Measurements from ENCODE around the gene PER2.
"Not testable (repeated sequence)": the region's sequence is repeated elsewhere in the genome, so short reads cannot be mapped to it uniquely, and the experiment has no call there.

The PER2 gene

DNA sequence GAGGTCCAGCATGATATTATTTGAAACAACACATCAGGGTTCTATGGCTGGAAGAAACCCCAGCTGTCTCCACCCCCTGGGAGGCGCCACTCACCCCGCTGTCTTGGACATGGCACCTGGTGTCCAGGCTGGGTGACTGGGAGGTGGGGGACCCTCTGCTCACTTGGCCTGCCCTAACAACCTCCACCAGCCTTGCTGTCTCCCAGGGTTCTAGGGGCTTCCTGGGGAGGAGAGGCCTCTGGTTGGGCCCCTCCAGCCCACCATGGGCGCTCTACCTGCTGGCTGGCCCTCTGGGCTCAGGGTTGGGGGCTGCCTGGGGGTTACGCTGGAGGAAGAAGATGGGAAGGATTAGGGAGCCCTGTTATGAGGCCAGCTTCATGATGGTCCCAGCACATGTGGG lies 16.3 kb downstream of the PER2 start:
- TF ChIP-seq, protein P1, sequence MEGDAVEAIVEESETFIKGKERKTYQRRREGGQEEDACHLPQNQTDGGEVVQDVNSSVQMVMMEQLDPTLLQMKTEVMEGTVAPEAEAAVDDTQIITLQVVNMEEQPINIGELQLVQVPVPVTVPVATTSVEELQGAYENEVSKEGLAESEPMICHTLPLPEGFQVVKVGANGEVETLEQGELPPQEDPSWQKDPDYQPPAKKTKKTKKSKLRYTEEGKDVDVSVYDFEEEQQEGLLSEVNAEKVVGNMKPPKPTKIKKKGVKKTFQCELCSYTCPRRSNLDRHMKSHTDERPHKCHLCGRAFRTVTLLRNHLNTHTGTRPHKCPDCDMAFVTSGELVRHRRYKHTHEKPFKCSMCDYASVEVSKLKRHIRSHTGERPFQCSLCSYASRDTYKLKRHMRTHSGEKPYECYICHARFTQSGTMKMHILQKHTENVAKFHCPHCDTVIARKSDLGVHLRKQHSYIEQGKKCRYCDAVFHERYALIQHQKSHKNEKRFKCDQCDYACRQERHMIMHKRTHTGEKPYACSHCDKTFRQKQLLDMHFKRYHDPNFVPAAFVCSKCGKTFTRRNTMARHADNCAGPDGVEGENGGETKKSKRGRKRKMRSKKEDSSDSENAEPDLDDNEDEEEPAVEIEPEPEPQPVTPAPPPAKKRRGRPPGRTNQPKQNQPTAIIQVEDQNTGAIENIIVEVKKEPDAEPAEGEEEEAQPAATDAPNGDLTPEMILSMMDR (IDR thresholded peaks at IDR 0.05; ENCODE audit: low read depth, low read length, missing control alignments) = no peak
- no peak overlapping the region for H3K4me3 ChIP-seq (ENCODE audit: low read depth, low read length)
- in situ Hi-C loops (cut with HindIII; ENCODE audit: low sequenced_read_pairs) = no loop called here
- no peak for DNase-seq (ENCODE audit: low read depth)

DNA sequence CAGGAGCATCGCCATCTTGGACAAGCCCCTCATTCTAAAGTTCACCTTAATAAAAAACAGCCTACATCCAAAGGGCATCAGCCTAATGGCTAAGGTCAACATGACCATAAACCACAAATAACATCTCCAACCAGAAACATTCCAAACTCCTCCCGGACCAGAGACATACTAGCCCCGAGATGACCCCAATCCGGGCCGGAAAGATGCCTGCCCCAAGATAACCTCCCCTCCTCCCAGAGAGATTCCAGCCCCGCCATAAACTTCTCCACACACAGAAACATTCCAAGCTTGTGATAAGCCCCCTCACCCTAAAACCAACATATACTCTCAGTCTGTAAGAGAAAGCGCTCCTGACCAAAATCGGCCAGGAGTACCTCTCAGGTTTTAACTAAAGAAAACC lies 16.7 kb downstream of the PER2 start:
- in situ Hi-C loops (cut with HindIII; ENCODE audit: low sequenced_read_pairs) = not testable (repeated sequence)

DNA sequence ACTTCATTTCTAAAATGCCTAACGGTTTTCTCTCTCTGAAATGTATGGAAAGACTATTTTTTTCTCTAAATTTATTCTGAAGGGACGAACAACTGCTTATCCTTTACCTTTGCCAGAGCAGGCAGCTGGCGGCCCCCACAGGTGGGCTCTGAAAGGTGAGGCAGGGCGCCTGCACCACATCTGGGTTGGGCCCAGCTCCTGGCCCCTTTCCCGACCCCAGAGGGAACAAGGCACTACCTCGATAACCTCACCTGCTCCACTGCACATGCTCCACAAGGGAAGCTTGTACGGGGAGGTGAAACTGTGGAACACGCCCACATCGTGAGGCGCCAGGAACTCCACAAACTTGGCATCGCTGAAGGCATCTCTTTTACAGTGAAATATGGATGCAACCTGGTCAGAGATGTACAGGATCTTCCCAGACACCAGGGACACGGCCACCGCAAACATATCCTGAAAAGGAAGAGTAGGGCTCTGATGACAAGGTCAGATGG lies 17.3 kb downstream of the PER2 start:
- DNase-seq (ENCODE audit: low read depth) = no peak
- no peak overlapping the region for H3K4me3 ChIP-seq (ENCODE audit: low read depth, low read length)
- in situ Hi-C loops (cut with HindIII; ENCODE audit: low sequenced_read_pairs) = no loop called here
- TF ChIP-seq, protein P1 (IDR thresholded peaks at IDR 0.05; ENCODE audit: low read depth, low read length, missing control alignments) = no peak

More for the DNA sequence above, 16.7 kb downstream of the PER2 start:
- DNase-seq (ENCODE audit: low read depth); H3K4me3 ChIP-seq (ENCODE audit: low read depth, low read length): not testable (repeated sequence)

DNA sequence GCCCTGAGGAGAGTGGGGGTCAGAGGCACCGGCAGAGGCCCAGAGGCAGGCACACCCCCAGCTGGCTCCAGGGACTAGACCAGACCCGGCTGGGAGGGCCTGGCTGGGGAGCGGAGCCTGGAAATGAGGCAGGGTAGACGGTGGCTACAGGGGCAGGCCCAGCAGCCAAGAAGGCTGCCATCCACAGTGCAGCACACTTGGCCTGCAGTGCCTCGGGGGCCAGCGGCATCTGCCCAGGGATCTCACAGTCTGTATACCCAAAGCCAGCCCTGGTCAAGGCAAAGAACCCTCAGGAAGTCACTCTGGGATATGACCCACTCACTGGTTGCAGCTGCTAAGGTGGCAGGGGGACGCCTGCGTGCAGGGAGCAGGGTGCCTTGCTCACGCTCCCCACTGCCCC lies 17.8 kb downstream of the PER2 start:
- no peak for DNase-seq (ENCODE audit: low read depth)
- in situ Hi-C loops (cut with HindIII; ENCODE audit: low sequenced_read_pairs) = no loop called here
- TF ChIP-seq, protein P1 (IDR thresholded peaks at IDR 0.05; ENCODE audit: low read depth, low read length, missing control alignments) = no peak
- H3K4me3 ChIP-seq (ENCODE audit: low read depth, low read length) = no peak overlapping the region

DNA sequence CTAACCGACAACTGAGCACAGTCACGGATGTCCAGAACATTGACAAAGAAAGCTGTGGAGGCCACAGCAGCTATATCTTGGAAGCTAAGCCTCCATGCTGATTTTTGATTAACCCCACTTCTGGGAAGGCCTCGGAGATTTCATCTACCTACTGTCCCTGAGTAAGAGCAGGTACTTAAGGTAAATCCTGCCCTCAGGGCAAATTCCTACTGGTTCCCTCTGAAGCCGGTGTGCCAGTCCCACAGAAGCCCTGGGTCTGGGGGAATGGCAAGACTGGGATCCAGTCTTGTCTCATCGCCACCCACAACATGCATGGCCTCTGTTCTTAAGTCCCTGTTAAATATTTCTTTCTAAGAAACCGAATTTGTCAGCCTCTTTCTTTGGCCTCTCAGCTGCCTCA lies 18.7 kb downstream of the PER2 start:
- in situ Hi-C loops (cut with HindIII; ENCODE audit: low sequenced_read_pairs) = no loop called here
- no peak for DNase-seq (ENCODE audit: low read depth)
- TF ChIP-seq, protein P1 (IDR thresholded peaks at IDR 0.05; ENCODE audit: low read depth, low read length, missing control alignments) = no peak
- H3K4me3 ChIP-seq (ENCODE audit: low read depth, low read length) = no peak overlapping the region

DNA sequence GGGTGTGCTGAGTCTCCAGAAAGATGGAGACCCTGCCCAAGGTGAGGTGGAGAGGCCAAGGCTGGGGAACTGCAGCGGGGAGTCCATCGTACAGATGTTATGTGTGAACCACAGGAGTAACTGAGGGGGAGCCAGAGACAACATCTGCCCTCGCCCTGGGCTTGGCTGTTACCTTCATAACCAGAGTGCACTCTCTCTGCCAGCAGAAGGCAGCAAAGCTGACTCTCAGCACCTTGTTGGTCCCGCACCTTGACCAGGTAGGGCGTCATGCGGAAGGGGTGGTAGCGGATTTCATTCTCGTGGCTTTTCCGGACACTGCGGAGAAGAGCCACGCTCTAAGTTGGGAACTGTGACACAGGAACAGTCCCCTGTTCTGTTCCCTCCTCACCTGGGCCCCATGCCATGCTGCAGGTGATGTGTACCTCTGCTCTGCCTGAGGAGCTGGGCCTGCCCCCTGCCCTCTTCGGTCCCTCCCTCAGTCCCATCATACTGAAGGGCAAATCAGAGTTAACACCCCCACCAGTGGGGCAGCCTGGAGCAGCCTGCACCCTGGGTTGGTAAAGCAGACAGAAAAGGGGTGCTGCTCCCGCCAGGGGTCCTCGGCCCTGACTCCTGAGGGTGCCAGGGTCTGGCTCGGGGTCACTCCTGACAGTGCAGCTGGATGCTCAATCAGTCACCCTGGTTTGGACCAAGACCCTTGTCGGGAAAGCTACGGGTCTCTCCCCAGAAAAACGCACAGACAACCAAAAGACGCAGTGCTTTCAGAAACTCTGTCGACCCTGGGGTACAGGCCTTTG lies 20.3 kb downstream of the PER2 start:
- TF ChIP-seq, protein P1 (IDR thresholded peaks at IDR 0.05; ENCODE audit: low read depth, low read length, missing control alignments) = no peak
- DNase-seq (ENCODE audit: low read depth) = no peak
- in situ Hi-C loops (cut with HindIII; ENCODE audit: low sequenced_read_pairs) = no loop called here
- H3K4me3 ChIP-seq (ENCODE audit: low read depth, low read length) = no peak overlapping the region

DNA sequence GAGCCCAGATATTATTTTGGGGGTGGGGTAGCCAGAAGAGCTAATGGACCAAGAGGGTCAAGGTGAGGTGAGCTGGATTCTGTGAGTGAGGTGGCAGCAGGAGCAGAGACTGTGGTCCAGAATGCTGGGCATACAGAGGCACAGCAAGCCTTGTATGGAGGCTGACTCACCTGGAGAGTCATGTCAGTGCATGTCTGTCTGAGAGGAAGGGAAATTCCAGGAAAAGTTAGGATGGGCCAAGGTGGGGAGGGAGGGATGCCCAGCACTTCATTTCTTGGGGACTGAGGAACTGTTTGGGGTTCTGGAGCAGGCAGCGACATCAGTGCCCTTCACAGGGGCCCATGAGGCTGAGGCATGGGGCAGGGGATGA lies 21.1 kb downstream of the PER2 start:
- DNase-seq (ENCODE audit: low read depth) = no peak
- H3K4me3 ChIP-seq (ENCODE audit: low read depth, low read length) = no peak overlapping the region
- in situ Hi-C loops (cut with HindIII; ENCODE audit: low sequenced_read_pairs) = no loop called here
- TF ChIP-seq, protein P1 (IDR thresholded peaks at IDR 0.05; ENCODE audit: low read depth, low read length, missing control alignments) = no peak

Data from astrocyte of the cerebellum (primary cell).